ENCODE measurements around the gene PLEK.
"Not testable (repeated sequence)": the region's sequence is repeated elsewhere in the genome, so short reads cannot be mapped to it uniquely, and the experiment has no call there.

PLEK gene

GRCh38 chr2:68438455-68439303 is 73.6 kb downstream of the PLEK start:
- DNase-seq (ENCODE audit: low read depth in 2 of 2, low spot score in 1 of 2), result no peak

GRCh38 chr2:68441179-68441993 is 76.3 kb downstream of the PLEK start:
- DNase-seq (ENCODE audit: low read depth in 2 of 2, low spot score in 1 of 2), result peak; percentile 67 to 70

- no peak for DNase-seq (ENCODE audit: low read depth in 2 of 2, low spot score in 1 of 2)
These were observed 76.9 kb downstream of the PLEK start for GRCh38 chr2:68441994-68442322.

- not testable (repeated sequence) for DNase-seq (ENCODE audit: low read depth in 2 of 2, low spot score in 1 of 2)
These were observed 81.3 kb downstream of the PLEK start for GRCh38 chr2:68446425-68446824.
